ENCODE results near the gene IGSF23.

- TF ChIP-seq, protein P1, sequence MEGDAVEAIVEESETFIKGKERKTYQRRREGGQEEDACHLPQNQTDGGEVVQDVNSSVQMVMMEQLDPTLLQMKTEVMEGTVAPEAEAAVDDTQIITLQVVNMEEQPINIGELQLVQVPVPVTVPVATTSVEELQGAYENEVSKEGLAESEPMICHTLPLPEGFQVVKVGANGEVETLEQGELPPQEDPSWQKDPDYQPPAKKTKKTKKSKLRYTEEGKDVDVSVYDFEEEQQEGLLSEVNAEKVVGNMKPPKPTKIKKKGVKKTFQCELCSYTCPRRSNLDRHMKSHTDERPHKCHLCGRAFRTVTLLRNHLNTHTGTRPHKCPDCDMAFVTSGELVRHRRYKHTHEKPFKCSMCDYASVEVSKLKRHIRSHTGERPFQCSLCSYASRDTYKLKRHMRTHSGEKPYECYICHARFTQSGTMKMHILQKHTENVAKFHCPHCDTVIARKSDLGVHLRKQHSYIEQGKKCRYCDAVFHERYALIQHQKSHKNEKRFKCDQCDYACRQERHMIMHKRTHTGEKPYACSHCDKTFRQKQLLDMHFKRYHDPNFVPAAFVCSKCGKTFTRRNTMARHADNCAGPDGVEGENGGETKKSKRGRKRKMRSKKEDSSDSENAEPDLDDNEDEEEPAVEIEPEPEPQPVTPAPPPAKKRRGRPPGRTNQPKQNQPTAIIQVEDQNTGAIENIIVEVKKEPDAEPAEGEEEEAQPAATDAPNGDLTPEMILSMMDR (IDR thresholded peaks at IDR 0.05): no peak
- TF ChIP-seq POLR2A (IDR thresholded peaks at IDR 0.05): no peak
Observed at GRCh38 chr19:44593294-44593693, 20.1 kb upstream of the IGSF23 start.
